Stimulated activated CD4-positive, alpha-beta T cell treated with anti-CD3 and anti-CD28 coated beads, TNF-alpha, amount 100 ng/mL, for 48 hours (primary cell): ENCODE measurements around the gene COX17.

Experiments
- DNase-seq, 3 donors: peaks; one replicate each; pipeline ENCODE4 v3.0.0-alpha.2; 2020; ENCODE audit warnings: low read depth in 3 of 3

Gene COX17

GRCh38 chr3:119675188-119675874, 1.9 kb downstream of the COX17 start:
- DNase-seq = no peak

DNA sequence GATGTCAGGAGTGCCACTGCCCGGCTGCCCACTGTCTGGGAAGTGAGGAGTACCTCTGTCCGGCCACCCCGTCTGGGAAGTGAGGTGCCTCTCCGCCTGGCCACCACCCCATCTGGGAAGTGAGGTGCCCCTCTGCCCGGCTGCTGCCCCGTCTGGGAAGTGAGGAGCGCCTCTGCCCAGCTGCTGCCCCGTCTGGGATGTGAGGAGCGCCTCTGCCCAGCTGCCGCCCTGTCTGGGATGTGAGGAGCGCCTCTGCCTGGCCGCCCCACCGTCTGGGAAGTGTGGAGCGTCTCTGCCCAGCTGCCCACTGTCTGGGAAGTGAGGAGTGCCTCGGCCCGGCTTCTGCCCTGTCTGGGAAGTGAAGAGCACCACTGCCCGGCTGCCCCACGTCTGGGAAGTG, 3.3 kb downstream of the COX17 start:
- no peak for DNase-seq

DNA sequence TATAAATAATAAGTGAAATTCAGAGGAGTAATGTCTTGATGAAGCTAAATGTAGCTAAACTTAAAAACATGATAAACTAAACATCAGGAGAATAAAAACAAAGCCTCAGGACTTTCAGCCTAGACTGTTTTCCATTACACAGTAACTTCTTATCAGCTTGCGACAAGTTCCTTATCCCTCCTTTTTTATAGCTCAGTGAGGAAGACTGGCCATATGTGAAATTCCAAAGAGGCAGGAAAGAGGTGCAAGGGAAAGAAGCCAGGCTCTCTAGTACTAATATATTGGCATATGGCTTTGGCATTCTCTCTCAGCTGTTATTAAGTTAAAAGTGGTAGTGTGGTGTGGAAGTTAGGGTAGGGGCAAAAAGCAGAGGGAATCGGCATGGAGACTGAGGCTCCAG, 4.4 kb downstream of the COX17 start:
- no peak for DNase-seq

DNA sequence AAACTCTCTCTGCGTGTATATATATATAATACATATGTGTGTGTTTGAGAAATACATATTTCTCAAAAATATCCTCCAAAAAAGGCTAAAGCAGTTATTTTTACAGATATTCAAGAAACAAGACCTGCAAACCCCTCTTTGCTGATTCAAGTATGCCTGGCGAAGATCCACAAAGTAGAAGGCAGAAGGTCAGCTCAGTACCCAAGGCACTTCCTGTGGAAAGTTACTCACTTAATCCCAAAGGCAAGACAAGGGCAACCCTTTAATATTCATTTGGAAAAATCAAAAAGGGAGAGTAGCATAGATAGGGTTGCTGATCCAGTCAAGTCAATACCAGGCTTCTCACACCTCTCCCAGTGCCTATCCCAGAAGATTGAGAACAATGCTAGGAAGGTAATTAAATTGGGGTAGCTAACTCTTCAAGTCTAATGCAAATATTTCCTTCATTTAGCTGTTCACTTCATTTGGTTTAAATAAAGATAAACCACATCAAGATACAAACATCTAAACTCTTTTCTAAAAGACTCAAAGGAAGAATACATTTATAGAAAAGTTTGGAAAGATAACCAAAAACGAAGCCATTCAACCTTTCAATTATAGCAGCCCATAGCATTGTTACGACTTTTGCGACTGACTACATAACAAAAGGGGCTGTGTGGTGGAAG, 7.2 kb downstream of the COX17 start:
- no peak for DNase-seq

DNA sequence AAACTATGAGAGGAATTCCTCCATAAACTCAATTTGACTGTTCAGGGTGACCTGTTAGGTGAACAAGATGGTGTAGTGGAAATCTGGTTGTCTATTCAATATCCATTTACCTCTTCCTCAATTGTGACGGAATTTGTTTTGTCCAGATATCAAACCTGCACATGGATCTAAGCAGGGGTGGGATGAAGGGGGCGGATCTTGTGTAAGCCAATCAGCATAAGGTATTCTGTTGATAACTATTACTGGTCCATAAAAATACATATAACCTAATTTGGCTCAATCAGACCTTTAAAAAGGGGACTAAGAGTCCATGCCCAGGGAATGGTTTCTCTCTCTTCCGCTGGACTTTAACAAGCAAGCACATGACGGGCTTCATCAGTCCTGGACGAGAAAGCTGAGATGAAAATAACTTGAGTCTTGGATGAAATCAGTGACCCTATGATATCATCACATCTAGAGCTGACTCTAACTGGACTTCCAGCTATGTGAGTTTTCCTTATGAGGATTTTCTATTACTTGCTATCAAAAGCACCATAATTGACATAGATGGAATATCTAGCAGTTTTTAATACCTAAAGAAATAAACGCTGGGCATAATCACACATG, 11.1 kb downstream of the COX17 start:
- no peak for DNase-seq

- no peak for DNase-seq
Observed at GRCh38 chr3:119664850-119665379, 12.3 kb downstream of the COX17 start.

GRCh38 chr3:119664370-119664769, 12.8 kb downstream of the COX17 start:
- DNase-seq = no peak

GRCh38 chr3:119663885-119664284, 13.3 kb downstream of the COX17 start:
- no peak for DNase-seq

GRCh38 chr3:119662604-119663373, 14.4 kb downstream of the COX17 start:
- DNase-seq = no peak

DNA sequence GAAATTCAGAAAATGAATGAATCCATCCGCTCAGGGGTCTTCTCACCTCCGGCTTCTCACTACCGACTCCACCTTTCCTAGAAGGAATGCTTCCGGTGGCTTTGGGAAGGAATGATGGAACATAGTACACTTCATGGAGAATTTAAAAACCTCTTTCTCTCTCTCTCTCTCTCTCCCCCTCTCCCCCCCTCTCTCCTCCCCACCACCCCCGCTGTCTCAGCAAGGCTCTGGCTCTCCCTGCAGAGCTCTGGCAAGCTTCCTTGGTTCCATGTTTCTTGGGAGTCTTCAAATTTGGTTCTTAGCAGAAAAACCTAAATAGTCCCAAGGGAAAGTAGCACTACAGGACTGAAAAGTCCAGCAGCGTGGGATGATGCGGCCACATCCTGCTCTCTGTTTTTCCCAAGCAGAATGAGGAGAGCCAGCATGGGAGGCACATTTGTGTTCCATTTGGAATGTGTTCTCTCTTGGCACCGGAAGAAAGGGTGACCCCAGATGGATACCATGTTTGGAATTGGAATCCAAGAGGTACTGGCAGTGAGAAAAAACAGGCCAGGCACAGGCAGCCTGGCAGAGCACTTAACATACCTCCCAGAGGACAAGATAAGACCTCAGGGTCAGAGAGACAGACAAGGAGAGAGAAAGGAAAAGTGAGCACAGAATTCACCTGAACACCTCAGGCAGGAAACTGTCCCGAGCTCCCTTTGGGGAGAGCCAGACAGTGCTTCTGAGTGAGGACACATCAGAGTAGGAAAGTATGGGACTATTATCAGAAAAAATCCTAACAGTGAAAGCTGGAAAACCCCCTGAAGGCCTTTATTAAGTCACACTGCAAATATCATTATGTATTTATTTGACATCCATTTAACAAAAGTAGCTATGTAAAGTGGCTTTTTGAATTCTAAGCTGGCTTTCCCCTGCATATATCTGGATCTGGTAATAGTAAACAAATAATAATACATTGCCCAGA, 16.4 kb downstream of the COX17 start, which contains the start of gene POPDC2:
TSS of gene POPDC2 (minus strand) at position 116 of the 967 bp plus-strand sequence. CDS start 166 bp downstream, outside the sequence.
- DNase-seq = no peak

DNA sequence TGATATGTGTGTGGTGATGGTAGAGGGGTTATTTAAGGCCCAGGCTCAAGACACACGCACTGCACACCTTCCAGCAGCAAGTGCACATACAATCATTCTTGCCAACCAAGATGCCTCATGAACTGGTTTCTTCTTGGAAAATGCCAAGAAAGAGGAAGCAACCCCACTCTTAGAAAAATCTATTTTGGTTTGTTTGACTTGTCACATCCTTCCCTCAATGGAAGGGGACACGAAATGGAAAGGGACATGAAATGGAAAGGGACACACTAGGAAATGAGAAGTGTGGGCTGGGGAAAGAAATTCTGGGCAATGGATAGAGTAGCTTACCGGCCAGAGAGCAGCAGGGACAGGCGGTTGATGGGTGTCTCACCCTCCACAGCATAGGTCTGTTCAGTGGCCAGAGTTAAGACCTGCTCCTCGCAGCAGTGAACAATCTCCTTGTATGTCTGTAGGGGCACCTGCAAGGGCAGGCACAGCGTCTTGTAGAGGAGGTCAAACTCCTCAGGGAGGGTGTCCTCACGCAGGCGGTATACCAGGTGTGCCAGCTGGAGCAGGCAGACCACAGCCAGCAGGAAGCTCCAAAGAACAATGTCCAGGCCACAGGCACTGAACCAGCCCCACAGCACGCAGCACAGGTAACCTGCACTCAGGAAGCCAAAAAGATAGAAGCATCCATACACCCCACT, 17.5 kb downstream of the COX17 start:
- DNase-seq = no peak

DNA sequence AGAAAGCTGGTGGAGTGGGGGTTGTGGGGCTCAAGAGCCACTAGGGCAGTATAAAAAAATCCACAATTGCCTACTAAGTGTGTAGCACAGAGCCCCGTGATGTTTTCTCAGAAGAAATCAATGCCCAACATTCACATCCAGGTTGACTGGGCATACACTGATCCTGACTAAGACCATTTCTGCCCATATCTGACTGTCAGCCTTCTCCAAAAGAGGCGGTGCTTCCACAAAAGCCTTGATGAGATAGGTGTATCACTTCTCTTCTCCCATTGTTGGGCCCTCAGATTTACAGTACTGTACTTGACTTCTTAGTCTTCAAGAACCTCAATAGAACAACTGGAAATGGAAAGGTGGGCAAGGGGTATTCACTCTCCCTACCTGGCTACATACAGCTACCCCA, 18.2 kb downstream of the COX17 start:
- DNase-seq = no peak

DNA sequence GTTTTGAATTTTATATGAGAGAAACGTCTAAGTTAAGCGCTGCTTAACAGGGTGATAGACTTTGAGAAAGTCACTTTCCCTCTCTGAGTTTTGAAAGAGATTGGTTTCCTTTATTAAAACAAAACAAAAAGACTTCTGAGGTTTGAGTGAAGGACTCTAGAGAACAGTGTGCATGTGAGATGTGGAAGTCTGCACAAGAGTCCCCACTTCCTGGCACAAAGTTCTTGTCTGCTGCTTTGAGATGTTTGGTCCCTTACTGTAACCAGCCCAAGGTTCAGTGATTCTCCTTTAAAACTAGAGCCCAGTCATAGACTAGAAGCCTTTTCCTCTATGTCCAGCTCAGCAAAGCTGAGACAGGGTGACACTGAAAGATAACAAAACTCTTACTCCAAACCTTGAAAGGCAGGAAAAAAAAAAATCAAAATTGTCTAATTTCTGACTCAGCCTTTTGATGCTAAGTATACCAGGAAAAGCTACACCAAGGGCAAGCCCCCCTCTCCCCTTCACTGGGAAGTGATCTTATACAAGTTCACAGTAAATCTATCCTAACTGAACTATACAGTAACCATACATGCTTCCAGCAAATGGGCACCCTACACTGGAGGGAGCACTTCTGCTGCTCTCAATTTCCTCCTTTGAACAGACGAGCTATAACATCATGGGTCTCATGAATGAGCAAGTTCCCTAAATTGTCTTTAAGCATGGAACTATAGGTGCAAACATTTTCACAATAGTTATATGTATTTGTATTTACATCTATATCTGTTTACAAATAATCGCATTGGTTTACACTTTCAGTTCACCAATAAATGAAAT, 19.1 kb downstream of the COX17 start:
- no peak for DNase-seq

GRCh38 chr3:119653876-119654275, 23.3 kb downstream of the COX17 start:
- no peak for DNase-seq

GRCh38 chr3:119652306-119653033, 24.7 kb downstream of the COX17 start:
- no peak for DNase-seq

GRCh38 chr3:119649761-119650160, 27.4 kb downstream of the COX17 start:
- DNase-seq = no peak

DNA sequence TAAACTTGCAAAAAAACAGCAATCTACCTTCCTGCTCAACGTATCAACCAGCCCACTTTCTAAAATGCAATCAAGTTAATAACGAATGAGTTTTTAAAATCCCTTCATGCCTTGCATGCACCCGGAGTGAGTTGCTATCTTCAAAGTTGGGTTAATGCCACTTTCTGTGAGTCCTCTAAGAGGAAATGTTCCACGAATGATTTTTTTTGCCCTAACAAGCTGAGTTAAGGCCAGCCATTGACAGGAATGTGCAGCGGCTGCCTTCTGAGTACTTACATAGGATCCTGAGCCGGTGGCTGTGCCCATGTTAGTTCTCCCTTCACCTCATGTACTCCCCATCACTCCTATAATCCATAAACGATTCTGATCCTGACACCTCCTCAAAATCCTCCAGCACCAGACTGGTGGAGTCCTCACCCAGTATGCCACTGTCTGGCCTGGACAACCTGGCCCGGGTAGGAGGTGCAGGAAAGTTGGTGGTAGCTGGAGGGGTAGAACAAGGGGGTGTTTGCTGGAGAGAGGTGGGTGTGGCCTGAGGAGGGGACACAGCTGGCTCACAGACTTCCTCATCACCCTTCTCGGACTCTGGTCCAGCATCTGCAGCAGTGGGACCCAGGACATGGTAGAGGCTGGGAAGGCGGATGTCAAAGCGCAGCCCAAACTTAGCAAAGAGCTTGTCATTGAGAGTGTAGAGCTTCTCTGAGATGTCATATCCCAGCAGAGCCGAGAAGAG, 29.2 kb downstream of the COX17 start:
- DNase-seq = no peak

DNA sequence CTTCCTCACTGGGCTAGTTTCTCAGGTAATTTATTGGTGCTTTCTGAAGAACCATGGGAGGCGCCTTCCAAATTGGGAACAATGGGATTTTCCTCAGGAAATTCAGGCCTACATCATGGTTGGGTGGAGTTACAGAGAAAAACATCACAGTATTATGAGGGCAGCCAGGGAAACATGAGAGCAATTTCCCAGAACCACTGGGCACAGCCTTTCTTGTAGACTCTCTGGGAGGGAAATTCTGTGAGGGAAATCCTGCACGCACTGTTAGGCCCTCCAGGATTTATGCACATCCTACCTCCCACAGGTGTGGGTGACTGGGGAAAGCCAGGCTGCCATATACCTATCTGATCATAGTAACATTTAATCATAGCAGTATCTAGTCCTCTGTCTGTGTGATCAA, 30.0 kb downstream of the COX17 start:
- no peak for DNase-seq
